ENCODE measurements around the gene ASTN2. TPM values are rescaled to one million over a fixed set of nuclear protein-coding genes. Genes with fewer than 3 reads are reported as not detected.

Gene ASTN2
- total and polyA plus RNA-seq, 10 of the 15 experiments (the other 5 are each of a cell fraction or from before 2014, with no cell fraction given), result 1.4 to 15.7 (median 7.0) TPM

- no peaks in the 10 kb centered on the region for H3K27me3 ChIP-seq (replicated peaks in 1 of 2; ENCODE audit: control insufficient read depth in 2 of 2, insufficient read depth in 2 of 2, low read length in 1 of 2)
- DNase-seq (ENCODE audit: low read depth, low spot score) (no peak), FAIRE-seq (no peak), ATAC-seq (no peak)
- ChIA-PET RAD21 (ENCODE audit: unreplicated experiment) (no interaction called here), SMC1A (ENCODE audit: uncharacterized antibody, unreplicated experiment) (interaction anchor here (1.2 kb wide), 1 partner anchor 1055 kb away, joined by 3 read pairs; no protein-coding TSS in a partner anchor), POLR2A (no interaction called here), CTCF (interaction anchor here (1.0 to 1.6 kb wide), 5 partner anchors 13 to 1054 kb away, joined by 3 to 9 read pairs (median 5); no protein-coding TSS in a partner anchor)
- H3K27ac ChIP-seq (ENCODE audit: control insufficient read depth, insufficient read depth), result no peak overlapping the region
- H3K79me2 ChIP-seq (ENCODE audit: control insufficient read depth, insufficient read depth, low read length), result no peaks in the 10 kb centered on the region
- no peak overlapping the region for H3K4me2 ChIP-seq (ENCODE audit: control insufficient read depth, insufficient read depth)
- peaks cover 0 to 6% of the 10 kb centered on the region in 2 experiments; a peak in 1 of 4 replicates for H3K36me3 ChIP-seq (ENCODE audit: control insufficient read depth in 2 of 2, insufficient read depth in 2 of 2, low read length in 1 of 2)
- no peak for TF ChIP-seq ZNF207 (IDR thresholded peaks at IDR 0.05; ENCODE audit: borderline replicate concordance)
- TF ChIP-seq RFX5 (IDR thresholded peaks at IDR 0.05; ENCODE audit: low read depth, low read length), result no peak
- no peak for TF ChIP-seq MXI1 (IDR thresholded peaks at IDR 0.05; ENCODE audit: low read depth, low read length)
- TF ChIP-seq RAD21 (IDR thresholded peaks at IDR 0.05; ENCODE audit: insufficient read depth, low read depth, low read length), result no peak
- no peak for TF ChIP-seq HDGF (IDR thresholded peaks at IDR 0.05)
- TF ChIP-seq RCOR1 (conservative IDR thresholded peaks at IDR 0.05; ENCODE audit: low read depth, low read length), result no peak
- no peak for TF ChIP-seq STAT3 (IDR thresholded peaks at IDR 0.05; ENCODE audit: low read depth, low read length)
- no peak for TF ChIP-seq IKZF2 (IDR thresholded peaks at IDR 0.05)
- no peak for TF ChIP-seq SIN3A (IDR thresholded peaks at IDR 0.05; ENCODE audit: low read depth, low read length)
- TF ChIP-seq ELK1 (IDR thresholded peaks at IDR 0.05; ENCODE audit: low read depth, low read length), result no peak
- TF ChIP-seq EGR1 (IDR thresholded peaks at IDR 0.05; ENCODE audit: borderline replicate concordance in 1 of 2, low read depth in 2 of 2, low read length in 2 of 2), result no peak
- TF ChIP-seq, protein P1, sequence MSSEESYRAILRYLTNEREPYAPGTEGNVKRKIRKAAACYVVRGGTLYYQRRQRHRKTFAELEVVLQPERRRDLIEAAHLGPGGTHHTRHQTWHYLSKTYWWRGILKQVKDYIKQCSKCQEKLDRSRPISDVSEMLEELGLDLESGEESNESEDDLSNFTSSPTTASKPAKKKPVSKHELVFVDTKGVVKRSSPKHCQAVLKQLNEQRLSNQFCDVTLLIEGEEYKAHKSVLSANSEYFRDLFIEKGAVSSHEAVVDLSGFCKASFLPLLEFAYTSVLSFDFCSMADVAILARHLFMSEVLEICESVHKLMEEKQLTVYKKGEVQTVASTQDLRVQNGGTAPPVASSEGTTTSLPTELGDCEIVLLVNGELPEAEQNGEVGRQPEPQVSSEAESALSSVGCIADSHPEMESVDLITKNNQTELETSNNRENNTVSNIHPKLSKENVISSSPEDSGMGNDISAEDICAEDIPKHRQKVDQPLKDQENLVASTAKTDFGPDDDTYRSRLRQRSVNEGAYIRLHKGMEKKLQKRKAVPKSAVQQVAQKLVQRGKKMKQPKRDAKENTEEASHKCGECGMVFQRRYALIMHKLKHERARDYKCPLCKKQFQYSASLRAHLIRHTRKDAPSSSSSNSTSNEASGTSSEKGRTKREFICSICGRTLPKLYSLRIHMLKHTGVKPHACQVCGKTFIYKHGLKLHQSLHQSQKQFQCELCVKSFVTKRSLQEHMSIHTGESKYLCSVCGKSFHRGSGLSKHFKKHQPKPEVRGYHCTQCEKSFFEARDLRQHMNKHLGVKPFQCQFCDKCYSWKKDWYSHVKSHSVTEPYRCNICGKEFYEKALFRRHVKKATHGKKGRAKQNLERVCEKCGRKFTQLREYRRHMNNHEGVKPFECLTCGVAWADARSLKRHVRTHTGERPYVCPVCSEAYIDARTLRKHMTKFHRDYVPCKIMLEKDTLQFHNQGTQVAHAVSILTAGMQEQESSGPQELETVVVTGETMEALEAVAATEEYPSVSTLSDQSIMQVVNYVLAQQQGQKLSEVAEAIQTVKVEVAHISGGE (CRISPR knock-in tag; IDR thresholded peaks at IDR 0.05), result no peak
- no peak for TF ChIP-seq CHD4 (IDR thresholded peaks at IDR 0.05)
- no peak for TF ChIP-seq MTA3 (IDR thresholded peaks at IDR 0.05; ENCODE audit: borderline replicate concordance, low read length)
- no peak for TF ChIP-seq HCFC1 (IDR thresholded peaks at IDR 0.05; ENCODE audit: low read length)
- no peak for TF ChIP-seq CHD2 (IDR thresholded peaks at IDR 0.05; ENCODE audit: borderline replicate concordance, low read depth, low read length)
- no peak for TF ChIP-seq MLLT1 (IDR thresholded peaks at IDR 0.05)
- no peak for TF ChIP-seq TARDBP (IDR thresholded peaks at IDR 0.05; ENCODE audit: borderline replicate concordance)
- WGBS (ENCODE audit: insufficient coverage, insufficient replicate concordance, low lambda C conversion rate, missing lambda C conversion rate), result 60% methylated on average over 4 of the region's 4 CpGs
- in situ Hi-C loops (cut with MboI), result loop anchor here (5.0 kb wide), 1 partner anchor 1055 kb away; no protein-coding TSS in a partner anchor
- no TSS peak for BruUV-seq (replicated peaks)
- intact Hi-C loops (cut with micrococcal nuclease; ENCODE audit: unreplicated experiment), result loop anchor here (1.0 to 5.0 kb wide), 4 partner anchors 70 to 1055 kb away; no protein-coding TSS in a partner anchor
- H3K4me1 ChIP-seq (ENCODE audit: control insufficient read depth, insufficient read depth, low read length), result no peaks in the 10 kb centered on the region
- H3K4me3 ChIP-seq, result no peak overlapping the region
- H3K9me3 ChIP-seq (replicated peaks; ENCODE audit: control insufficient read depth, insufficient read depth, low read length), result no peaks in the 10 kb centered on the region
- no peak overlapping the region for H3K9ac ChIP-seq (ENCODE audit: control insufficient read depth, insufficient read depth, low read length)
- H2AFZ ChIP-seq (ENCODE audit: control insufficient read depth, low read depth, low read length), result no peak overlapping the region
- H4K20me1 ChIP-seq (ENCODE audit: control insufficient read depth, insufficient read depth), result no peaks in the 10 kb centered on the region
These were observed 767.4 kb downstream of the ASTN2 start for GRCh38 chr9:116647515-116647809.
